Activated T-helper 1 cell treated with anti-CD3 and anti-CD28 coated beads, Interleukin-12 subunit alpha, Interleukin-12 subunit beta, Interleukin-2, Interleukin-4 antibody, amounts not matched to agents 30 ng/mL and 10 ng/mL and 1 ng/mL, durations not matched to agents 14 hours and 24 hours and 36 hours (primary cell): ENCODE data around the gene PHKB. TPM values are rescaled to one million over a fixed set of nuclear protein-coding genes. Genes with fewer than 3 reads are reported as not detected.
A peak's percentile ranks its signal among the peaks of the same experiment; 100 is the strongest.

Source experiments
- DNase-seq: peaks from one replicate; pipeline ENCODE4 v3.0.0; 2021; ENCODE audit warnings: low spot score
- H3K27ac Mint-ChIP-seq: one replicate; pipeline ENCODE4 v1.8.0; 2021; ENCODE audit warnings: mild to moderate bottlenecking, mixed read lengths
- H3K27me3 Mint-ChIP-seq: one replicate; pipeline ENCODE4 v1.8.0; 2022; ENCODE audit warnings: mild to moderate bottlenecking, moderate library complexity, mixed read lengths; ENCODE audit not compliant: insufficient read depth
- H3K36me3 Mint-ChIP-seq: one replicate; pipeline ENCODE4 v1.8.0; 2021; ENCODE audit warnings: low read depth, mixed read lengths
- H3K4me1 Mint-ChIP-seq: one replicate; pipeline ENCODE4 v1.8.0; 2021; ENCODE audit warnings: low read depth, mixed read lengths
- H3K4me3 Mint-ChIP-seq: one replicate; pipeline ENCODE4 v1.8.0; 2021; ENCODE audit warnings: mild to moderate bottlenecking, moderate library complexity, mixed read lengths
- H3K9me3 Mint-ChIP-seq: one replicate; pipeline ENCODE4 v1.8.0; 2021; ENCODE audit warnings: mixed read lengths
- intact Hi-C: fragments of 100-400 bp; cut with micrococcal nuclease; formaldehyde crosslinking; loops from one replicate; pipeline ENCODE4 v1.15.1; 2024
- total RNA-seq: library from RNA; stranded (reverse); gene quantifications from 2 replicates; pipeline ENCODE4 v1.2.3, GENCODE V29; 2022

PHKB gene
- total RNA-seq, 1 donor from 2014 or later = 26.6 TPM

DNA sequence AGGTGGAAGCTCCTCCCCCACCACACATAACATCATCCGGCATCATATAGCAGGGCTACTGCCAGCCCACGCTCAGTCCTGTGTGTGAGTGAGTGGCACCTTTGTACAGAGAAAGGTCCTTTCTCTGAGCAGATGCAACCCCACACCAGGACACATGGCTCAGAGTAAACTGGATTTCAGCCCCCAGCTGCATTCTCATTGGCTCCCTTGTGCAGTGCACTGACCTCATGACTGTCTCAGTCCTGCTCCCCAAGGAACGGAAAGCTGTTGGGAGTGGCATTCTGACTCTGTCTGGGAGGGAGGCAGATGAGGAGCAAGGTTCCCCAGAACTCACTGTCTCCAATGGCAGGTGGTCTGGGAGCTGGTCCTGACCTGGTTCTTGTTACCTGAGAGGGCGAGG is 244.1 kb downstream of the PHKB start:
- Mint-ChIP-seq H3K4me3 (no peak overlapping the region), H3K36me3 (peaks cover 3% of the 10 kb centered on the region), H3K27me3 (no peaks in the 10 kb centered on the region), H3K9me3 (no peaks in the 10 kb centered on the region), H3K27ac (no peak overlapping the region), H3K4me1 (no peaks in the 10 kb centered on the region)
- intact Hi-C loops = no loop called here
- no peak for DNase-seq

DNA sequence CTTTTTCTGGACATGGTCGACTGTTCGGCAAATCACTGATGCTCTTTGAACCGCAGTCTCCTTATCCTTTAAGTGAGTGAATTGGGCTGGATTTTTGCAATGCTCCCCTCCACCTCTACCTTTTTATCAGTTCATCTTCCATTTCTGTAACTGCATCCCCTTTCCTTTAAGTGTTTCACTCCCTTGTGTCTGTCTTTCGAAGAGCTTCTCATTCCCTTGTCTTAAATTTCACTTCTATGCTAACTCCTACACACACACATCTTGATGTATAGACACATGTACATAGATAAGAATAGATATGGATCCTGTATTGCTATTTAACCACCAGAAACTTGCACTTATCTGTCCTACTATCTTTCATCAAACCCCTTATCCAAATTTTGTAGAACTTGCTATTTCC is 250.7 kb downstream of the PHKB start:
- Mint-ChIP-seq H3K4me3 (no peak overlapping the region), H3K27ac (no peak overlapping the region), H3K4me1 (peaks cover 7% of the 10 kb centered on the region), H3K9me3 (no peaks in the 10 kb centered on the region), H3K36me3 (no peaks in the 10 kb centered on the region), H3K27me3 (peaks cover 1% of the 10 kb centered on the region)
- no peak for DNase-seq
- intact Hi-C loops = loop anchor here (2.0 kb wide), 1 partner anchor 21 kb away; no protein-coding TSS in a partner anchor

DNA sequence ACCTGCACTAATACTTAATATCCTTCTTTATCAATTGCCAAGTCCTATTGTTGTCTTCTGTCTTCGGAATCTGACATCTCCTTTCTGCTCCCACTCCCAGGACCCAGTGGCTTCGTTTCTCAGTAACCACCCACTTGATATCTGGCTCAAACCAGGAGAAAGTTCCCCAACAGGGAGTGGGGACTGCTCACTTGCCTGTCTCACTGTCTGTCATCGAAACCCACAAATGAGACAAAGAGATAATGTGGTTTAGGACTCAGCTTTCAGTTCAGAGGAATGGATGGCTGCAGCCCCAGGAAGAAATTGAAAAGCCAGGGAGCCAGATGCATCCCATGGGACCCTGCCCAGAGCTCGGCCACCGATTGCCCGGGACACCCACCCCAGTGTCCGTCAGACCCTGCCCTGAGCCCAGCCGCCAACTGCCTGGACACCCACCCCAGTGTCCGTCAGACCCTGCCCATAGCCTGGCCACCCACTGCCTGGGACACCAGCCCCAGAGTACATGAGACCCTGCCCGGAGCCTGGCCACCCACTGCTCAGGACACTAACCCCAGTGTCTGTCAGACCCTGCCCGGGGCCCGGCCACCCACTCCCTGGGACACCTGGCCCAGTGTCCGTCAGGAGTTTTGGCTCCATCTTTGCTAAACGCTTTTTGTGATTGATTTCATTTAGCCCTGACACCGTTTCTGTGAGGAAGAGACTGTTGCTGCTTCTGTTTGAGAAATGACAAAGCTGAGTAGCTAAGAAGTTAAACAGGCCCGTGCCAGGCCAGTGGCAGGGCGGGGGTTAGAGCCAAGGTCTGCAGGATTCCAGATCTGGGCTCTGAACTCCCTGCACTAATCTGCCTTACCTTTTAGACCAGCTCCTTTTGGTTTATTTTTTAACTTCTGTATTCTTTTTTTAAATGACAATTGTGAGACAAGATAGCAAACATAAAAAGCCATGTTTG is 251.4 kb downstream of the PHKB start:
- peaks cover 7% of the 10 kb centered on the region for H3K4me1 Mint-ChIP-seq
- H3K36me3 Mint-ChIP-seq = no peaks in the 10 kb centered on the region
- intact Hi-C loops = loop anchor here (2.0 kb wide), 1 partner anchor 20 kb away; no protein-coding TSS in a partner anchor
- no peak overlapping the region for H3K27ac Mint-ChIP-seq
- no peak for DNase-seq
- no peak overlapping the region for H3K4me3 Mint-ChIP-seq
- H3K27me3 Mint-ChIP-seq = peaks cover 1% of the 10 kb centered on the region
- H3K9me3 Mint-ChIP-seq = no peaks in the 10 kb centered on the region

DNA sequence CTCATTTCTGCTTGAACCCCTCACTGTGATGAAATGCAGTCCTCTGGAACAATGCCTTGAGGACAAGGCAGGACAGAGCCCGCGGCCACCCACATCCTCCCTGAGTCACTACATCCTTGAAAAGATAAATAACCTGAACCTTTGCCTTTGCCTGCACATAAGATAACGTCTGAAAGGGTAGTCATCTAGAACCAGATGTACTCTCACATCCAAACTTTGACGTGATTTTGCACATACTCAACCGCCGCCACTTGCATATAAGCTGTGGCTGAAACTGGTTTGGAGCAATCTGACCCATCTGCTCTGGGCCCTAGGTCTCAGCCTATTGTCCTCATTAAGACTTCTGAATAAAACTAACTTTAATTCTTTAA is 252.1 kb downstream of the PHKB start:
- H3K9me3 Mint-ChIP-seq = no peaks in the 10 kb centered on the region
- intact Hi-C loops = loop anchor here (2.0 kb wide), 1 partner anchor 20 kb away; no protein-coding TSS in a partner anchor
- DNase-seq = peak; percentile 4
- H3K36me3 Mint-ChIP-seq = no peaks in the 10 kb centered on the region
- H3K27ac Mint-ChIP-seq = peak overlapping the region; percentile 27
- peaks cover 1% of the 10 kb centered on the region for H3K27me3 Mint-ChIP-seq
- no peak overlapping the region for H3K4me3 Mint-ChIP-seq
- H3K4me1 Mint-ChIP-seq = peaks cover 7% of the 10 kb centered on the region

DNA sequence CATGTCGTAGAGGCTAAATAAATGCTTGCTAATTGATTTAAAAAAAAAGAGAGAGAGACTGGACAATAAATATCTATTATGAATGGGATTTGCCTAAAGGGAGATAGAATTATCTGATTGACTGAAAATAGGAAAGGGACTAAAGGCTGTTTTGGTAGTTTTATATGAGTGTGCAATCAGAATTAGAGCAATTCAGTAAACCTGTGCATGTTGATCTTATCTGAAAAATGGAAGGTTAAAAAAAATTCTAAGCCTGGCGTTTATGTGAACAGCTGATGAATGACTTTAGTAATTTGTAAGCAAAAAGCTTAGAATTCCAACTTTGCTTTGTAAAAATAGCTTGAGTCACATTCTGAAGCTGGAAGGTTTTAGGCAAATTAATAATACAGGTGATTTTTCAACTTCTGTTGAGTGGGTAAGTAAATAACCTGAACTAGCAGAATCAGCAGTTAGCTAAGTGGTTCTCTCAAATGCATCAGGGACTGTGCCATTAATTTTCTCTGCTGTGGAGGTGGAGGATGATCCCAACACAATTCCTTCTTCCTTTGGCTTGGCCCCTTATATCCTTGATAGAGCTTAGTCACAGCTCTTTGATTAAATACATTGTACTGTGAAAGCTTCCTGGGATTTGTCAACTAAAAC is 254.4 kb downstream of the PHKB start:
- peaks cover 1% of the 10 kb centered on the region for H3K27me3 Mint-ChIP-seq
- H3K36me3 Mint-ChIP-seq = no peaks in the 10 kb centered on the region
- H3K4me1 Mint-ChIP-seq = peaks cover 7% of the 10 kb centered on the region
- H3K9me3 Mint-ChIP-seq = no peaks in the 10 kb centered on the region
- H3K27ac Mint-ChIP-seq = no peak overlapping the region
- intact Hi-C loops = no loop called here
- no peak overlapping the region for H3K4me3 Mint-ChIP-seq
- no peak for DNase-seq

DNA sequence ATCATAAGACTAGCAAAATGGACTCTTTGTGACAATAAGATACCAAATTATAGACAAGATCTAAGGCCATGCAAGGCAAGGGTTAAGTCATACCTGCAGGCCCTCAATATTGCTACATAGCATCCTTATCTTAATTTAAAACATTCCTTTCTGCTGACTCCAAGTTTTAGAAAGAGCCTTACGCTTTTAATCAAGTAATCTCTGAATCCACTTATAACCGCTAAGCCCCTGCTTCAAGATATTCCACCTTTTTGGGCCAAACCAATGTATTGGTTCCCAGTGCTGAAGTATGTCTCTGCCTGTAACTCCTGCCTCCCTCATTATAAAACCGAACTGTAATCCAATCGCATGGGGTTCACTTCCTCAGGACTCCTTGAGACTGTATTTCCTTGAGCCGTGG is 255.4 kb downstream of the PHKB start:
- Mint-ChIP-seq H3K27me3 (peaks cover 1% of the 10 kb centered on the region), H3K9me3 (no peaks in the 10 kb centered on the region), H3K4me1 (peaks cover 7% of the 10 kb centered on the region), H3K36me3 (no peaks in the 10 kb centered on the region), H3K27ac (no peak overlapping the region), H3K4me3 (no peak overlapping the region)
- DNase-seq = no peak
- intact Hi-C loops = no loop called here

DNA sequence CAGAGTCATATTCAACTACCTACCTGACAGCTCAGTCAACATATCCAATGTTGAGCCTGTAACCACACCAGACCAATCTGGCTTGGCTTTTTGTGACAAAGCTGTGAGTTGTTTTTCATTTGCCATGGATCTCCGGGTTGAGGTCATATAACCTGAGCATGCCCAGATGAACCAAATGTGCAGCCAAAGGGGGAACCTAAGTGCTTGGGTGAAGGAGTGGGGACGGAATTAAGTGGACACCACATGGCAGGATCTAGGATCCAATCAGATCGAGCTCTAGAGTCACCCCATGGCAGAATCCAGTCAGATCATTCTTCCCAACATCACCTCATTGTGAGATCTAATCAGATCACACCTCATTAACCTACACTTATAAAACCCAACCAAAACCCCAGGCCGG is 258.6 kb downstream of the PHKB start:
- H3K27me3 Mint-ChIP-seq = no peaks in the 10 kb centered on the region
- H3K4me1 Mint-ChIP-seq = no peaks in the 10 kb centered on the region
- no peak for DNase-seq
- no peak overlapping the region for H3K27ac Mint-ChIP-seq
- H3K9me3 Mint-ChIP-seq = no peaks in the 10 kb centered on the region
- H3K36me3 Mint-ChIP-seq = no peaks in the 10 kb centered on the region
- H3K4me3 Mint-ChIP-seq = no peak overlapping the region
- intact Hi-C loops = no loop called here

GRCh38 chr16:47721006-47721637 is 260.0 kb downstream of the PHKB start:
- no peak overlapping the region for H3K27ac Mint-ChIP-seq
- H3K36me3 Mint-ChIP-seq = no peaks in the 10 kb centered on the region
- no peaks in the 10 kb centered on the region for H3K9me3 Mint-ChIP-seq
- peaks cover 4% of the 10 kb centered on the region for H3K27me3 Mint-ChIP-seq
- no peaks in the 10 kb centered on the region for H3K4me1 Mint-ChIP-seq
- no peak overlapping the region for H3K4me3 Mint-ChIP-seq
- intact Hi-C loops = no loop called here
- no peak for DNase-seq

DNA sequence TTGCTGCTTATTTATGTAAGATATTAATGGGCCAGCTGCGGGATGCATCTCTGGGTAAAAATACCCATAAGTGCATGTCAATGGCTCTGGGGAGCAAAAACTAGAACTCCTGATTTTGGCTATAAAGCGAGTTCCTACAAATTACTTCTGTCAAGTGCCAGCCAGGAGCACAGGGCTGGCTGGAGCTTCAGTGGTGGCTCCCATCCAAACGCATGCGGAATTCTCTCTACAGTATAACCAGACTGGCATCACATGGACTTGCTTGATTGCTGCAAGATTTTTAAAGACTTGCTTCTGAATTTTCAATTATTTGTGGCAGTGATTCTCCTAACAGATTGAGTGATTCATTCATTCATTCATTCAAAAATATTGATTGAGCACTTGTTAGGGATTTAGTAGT is 260.9 kb downstream of the PHKB start:
- H3K27me3 Mint-ChIP-seq = peaks cover 4% of the 10 kb centered on the region
- no peak for DNase-seq
- intact Hi-C loops = no loop called here
- H3K36me3 Mint-ChIP-seq = no peaks in the 10 kb centered on the region
- H3K4me3 Mint-ChIP-seq = no peak overlapping the region
- H3K4me1 Mint-ChIP-seq = no peaks in the 10 kb centered on the region
- H3K9me3 Mint-ChIP-seq = no peaks in the 10 kb centered on the region
- no peak overlapping the region for H3K27ac Mint-ChIP-seq

GRCh38 chr16:47724115-47724785 is 263.1 kb downstream of the PHKB start:
- intact Hi-C loops = no loop called here
- Mint-ChIP-seq H3K4me1 (no peaks in the 10 kb centered on the region), H3K27me3 (peaks cover 4% of the 10 kb centered on the region), H3K36me3 (no peaks in the 10 kb centered on the region), H3K27ac (no peak overlapping the region), H3K4me3 (no peak overlapping the region), H3K9me3 (no peaks in the 10 kb centered on the region)
- DNase-seq = no peak

DNA sequence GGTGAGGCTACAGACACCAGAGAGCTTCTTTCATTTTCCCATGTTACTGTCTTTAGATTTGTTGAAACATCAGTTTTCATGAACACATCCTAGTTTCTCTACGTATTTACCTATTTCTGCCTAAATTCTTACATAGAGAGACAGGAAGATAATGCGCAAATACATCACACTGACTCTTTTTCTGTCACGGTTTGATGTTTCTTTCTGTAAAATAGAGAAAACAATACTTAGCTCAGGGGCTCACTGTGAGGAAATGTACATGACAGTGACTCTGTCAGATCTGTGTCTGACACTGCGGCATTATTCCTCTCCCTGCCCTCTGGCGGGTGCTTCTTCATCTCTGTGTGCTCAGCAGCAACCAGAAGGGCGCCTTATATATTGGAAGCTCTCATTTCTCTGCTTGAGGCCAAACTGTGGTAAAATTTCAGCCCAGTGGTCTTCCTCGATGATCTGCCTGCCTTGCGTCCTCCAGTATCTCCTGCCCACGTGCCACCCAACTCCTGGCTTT is 264.1 kb downstream of the PHKB start:
- Mint-ChIP-seq H3K9me3 (no peaks in the 10 kb centered on the region), H3K4me1 (no peaks in the 10 kb centered on the region), H3K27me3 (peaks cover 4% of the 10 kb centered on the region), H3K4me3 (no peak overlapping the region), H3K27ac (no peak overlapping the region), H3K36me3 (no peaks in the 10 kb centered on the region)
- DNase-seq = no peak
- intact Hi-C loops = no loop called here

DNA sequence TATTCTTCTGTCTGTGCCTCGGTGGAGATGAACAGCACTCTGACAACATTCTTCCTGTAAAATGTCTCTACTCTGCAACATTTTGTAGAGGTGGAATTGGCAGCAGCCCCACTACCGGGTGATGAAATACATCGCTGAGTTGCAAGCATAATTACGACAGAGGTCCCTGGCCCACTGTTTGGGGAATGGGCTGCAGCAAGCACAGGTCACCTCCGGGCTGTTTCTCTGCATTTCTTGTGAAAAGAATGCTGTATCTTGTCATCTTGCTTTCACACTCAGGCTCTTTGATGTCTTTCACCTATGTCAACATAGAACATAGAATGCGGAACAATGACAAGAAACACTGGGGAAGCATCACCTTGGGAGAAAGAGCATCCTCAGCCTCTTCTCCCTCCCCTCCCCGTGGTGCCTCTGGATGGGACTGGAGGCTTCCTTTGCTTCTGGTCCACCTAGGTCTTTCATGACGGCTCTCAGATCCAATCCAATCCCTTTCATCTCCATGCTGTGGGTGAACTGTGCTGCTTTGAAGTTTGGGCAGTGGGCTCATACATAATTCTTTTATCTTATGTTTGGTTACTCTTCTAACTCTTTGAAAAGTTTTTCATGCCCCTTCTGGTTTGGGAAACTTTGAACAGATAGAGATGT is 265.0 kb downstream of the PHKB start:
- H3K4me1 Mint-ChIP-seq = no peaks in the 10 kb centered on the region
- no peaks in the 10 kb centered on the region for H3K36me3 Mint-ChIP-seq
- H3K4me3 Mint-ChIP-seq = no peak overlapping the region
- H3K27me3 Mint-ChIP-seq = peaks cover 4% of the 10 kb centered on the region
- H3K27ac Mint-ChIP-seq = no peak overlapping the region
- DNase-seq = no peak
- intact Hi-C loops = no loop called here
- H3K9me3 Mint-ChIP-seq = no peaks in the 10 kb centered on the region
